NK-92 treated with Interleukin-12 subunit alpha and Interleukin-12 subunit beta, amount 100 ng/mL, for 24 hours (cell line): ENCODE measurements around the gene MEDAG.

Experiments
- DNase-seq: peaks from one replicate; lab custom pipeline; 2025; lab: John Stamatoyannopoulos, UW

Gene MEDAG

GRCh38 chr13:30957258-30957943 is 51.3 kb downstream of the MEDAG start:
- DNase-seq = no peak

- DNase-seq = no peak
Measured at GRCh38 chr13:30959678-30960077, 53.6 kb downstream of the MEDAG start.

DNA sequence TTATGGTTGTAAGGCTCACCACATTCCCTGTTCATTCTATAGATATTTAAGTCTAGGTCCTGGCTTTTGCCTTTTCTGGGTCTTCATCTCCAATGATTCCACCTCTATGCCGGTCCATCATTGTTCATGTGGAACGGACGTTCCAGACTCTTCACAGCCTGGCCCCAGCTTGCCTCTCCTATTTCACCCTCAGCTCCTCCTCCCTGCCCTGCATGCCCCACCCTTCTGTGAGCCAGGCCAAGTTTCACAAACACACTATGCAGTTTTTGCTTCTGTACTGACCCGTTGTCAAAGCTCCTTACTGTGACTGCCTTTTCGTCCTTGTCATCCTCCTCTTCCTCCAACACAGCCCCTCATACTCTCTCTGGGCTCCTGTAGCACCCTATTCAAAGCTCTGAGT is 57.7 kb downstream of the MEDAG start:
- no peak for DNase-seq

DNA sequence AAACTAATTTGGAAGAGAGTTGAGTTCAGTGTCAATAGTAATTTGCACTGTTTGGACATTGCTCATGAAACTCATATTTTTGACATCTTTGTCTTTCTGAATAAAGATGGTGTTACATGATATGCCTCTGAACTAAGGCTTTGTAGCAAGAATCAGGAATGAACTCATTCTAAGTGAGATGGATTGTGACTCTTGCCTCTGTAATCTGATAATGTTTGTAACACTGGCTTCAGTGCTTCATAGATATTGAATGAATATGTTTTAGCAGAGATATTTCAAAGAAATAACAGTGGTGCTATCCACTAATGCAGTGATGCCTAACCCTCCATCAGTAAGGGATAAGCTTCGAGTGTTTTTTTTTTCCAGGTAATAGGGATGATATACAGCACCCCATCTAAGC is 59.3 kb downstream of the MEDAG start:
- no peak for DNase-seq

DNA sequence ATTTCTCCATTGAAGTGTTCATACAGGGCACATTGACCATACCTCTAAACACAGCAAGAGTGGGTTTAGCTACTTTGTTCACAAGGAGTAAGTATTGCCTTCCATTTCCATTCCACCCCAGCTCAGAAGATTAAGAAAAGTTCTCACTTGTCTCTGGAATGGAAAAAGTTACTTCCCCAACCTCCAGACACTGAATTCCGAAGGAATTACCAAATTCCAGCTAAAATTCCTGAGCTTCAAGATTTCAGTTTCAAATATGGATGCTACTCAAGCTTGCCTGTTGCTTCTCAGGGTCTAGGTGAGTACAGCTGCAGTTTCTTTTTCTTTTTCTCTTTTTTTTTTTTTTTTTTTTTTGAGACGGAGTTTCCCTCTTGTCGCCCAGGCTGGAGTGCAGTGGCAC is 60.0 kb downstream of the MEDAG start:
- DNase-seq = no peak

GRCh38 chr13:30968846-30969245 is 62.8 kb downstream of the MEDAG start:
- no peak for DNase-seq

GRCh38 chr13:30971575-30971974 is 65.5 kb downstream of the MEDAG start:
- no peak for DNase-seq

DNA sequence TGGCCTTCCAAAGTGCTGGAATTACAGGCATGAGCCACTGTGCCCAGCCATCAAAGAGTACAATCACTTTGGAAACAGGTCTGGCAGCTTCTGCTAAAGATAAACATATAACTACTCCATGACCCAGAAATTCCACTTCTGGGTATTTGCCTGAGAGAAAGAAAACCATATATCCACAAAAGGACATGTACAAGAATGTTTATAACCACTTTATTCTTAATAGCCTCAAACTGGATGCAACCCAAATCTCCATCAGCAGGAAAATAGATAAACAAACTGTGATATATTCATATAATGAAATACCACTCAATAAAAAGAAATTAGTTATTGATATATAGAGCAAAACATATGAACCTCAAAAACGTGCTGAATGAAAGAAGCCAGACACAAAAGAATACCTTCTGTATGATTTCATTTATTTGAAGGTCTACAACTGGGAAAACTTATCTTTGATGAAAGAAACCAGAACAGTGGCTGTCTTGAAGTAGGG is 66.9 kb downstream of the MEDAG start:
- DNase-seq = no peak

- DNase-seq = no peak
Measured at GRCh38 chr13:30974350-30974749, 68.3 kb downstream of the MEDAG start.
